ENCODE measurements around the gene KCNN3.

The KCNN3 gene

GRCh38 chr1:154770897-154771594, 99.0 kb downstream of the KCNN3 start:
- DNase-seq (ENCODE audit: low read depth in 2 of 2), result no peak

- DNase-seq (ENCODE audit: low read depth in 2 of 2), result no peak
Observed at GRCh38 chr1:154769193-154769895, 100.7 kb downstream of the KCNN3 start.

GRCh38 chr1:154768456-154769125, 101.5 kb downstream of the KCNN3 start:
- no peak for DNase-seq (ENCODE audit: low read depth in 2 of 2)

GRCh38 chr1:154767315-154768240, 102.5 kb downstream of the KCNN3 start:
- DNase-seq (ENCODE audit: low read depth in 2 of 2), result no peak

- DNase-seq (ENCODE audit: low read depth in 2 of 2), result no peak
Observed at GRCh38 chr1:154765970-154766369, 104.1 kb downstream of the KCNN3 start.

GRCh38 chr1:154764773-154765172, 105.3 kb downstream of the KCNN3 start:
- DNase-seq (ENCODE audit: low read depth in 2 of 2), result no peak

GRCh38 chr1:154764181-154764580, 105.9 kb downstream of the KCNN3 start:
- no peak for DNase-seq (ENCODE audit: low read depth in 2 of 2)

- peak; percentile 72 to 73 for DNase-seq (ENCODE audit: low read depth in 2 of 2)
Observed at GRCh38 chr1:154760469-154760933, 109.6 kb downstream of the KCNN3 start.

- DNase-seq (ENCODE audit: low read depth in 2 of 2), result no peak
Observed at GRCh38 chr1:154759793-154760192, 110.3 kb downstream of the KCNN3 start.

GRCh38 chr1:154759196-154759595, 110.9 kb downstream of the KCNN3 start:
- peak; percentile 33 to 77 for DNase-seq (ENCODE audit: low read depth in 2 of 2)

- DNase-seq (ENCODE audit: low read depth in 2 of 2), result no peak
Observed at GRCh38 chr1:154758346-154758745, 111.7 kb downstream of the KCNN3 start.

- DNase-seq (ENCODE audit: low read depth in 2 of 2), result no peak
Observed at GRCh38 chr1:154756793-154757548, 113.1 kb downstream of the KCNN3 start.

GRCh38 chr1:154755858-154756730, 114.0 kb downstream of the KCNN3 start:
- DNase-seq (ENCODE audit: low read depth in 2 of 2), result no peak

GRCh38 chr1:154753426-154753825, 116.7 kb downstream of the KCNN3 start:
- DNase-seq (ENCODE audit: low read depth in 2 of 2), result no peak

- no peak for DNase-seq (ENCODE audit: low read depth in 2 of 2)
Observed at GRCh38 chr1:154752273-154753030, 117.6 kb downstream of the KCNN3 start.

- no peak for DNase-seq (ENCODE audit: low read depth in 2 of 2)
Observed at GRCh38 chr1:154751690-154752089, 118.4 kb downstream of the KCNN3 start.

- DNase-seq (ENCODE audit: low read depth in 2 of 2), result no peak
Observed at GRCh38 chr1:154750681-154751665, 119.1 kb downstream of the KCNN3 start.
